ENCODE data around the gene NOB1. TPM values are rescaled to one million over a fixed set of nuclear protein-coding genes. Genes with fewer than 3 reads are reported as not detected.

NOB1 gene
- total RNA-seq, 4 donors from 2014 or later, result 37.4 to 50.3 (median 39.4) TPM

DNA sequence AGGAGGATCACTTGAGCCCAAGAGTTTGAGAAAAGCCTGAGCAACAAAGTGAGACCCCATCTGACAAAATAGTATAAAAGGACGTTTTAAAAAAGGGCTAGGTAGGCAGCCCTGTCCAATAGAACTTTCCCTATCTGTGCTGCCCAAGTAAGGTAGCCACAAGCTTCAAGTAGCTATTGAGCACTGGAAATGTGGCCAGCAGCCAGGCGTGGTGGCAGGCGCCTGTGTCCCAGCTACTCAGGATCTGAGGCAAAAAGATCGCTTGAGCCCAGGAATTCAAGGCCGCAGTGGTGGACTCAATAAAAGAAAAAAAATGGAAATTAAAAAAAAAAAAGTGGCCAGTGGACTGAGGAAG lies 26.8 kb downstream of the NOB1 start:
- no peak for ATAC-seq (ENCODE audit: low FRiP score)
- TF ChIP-seq, protein P1, sequence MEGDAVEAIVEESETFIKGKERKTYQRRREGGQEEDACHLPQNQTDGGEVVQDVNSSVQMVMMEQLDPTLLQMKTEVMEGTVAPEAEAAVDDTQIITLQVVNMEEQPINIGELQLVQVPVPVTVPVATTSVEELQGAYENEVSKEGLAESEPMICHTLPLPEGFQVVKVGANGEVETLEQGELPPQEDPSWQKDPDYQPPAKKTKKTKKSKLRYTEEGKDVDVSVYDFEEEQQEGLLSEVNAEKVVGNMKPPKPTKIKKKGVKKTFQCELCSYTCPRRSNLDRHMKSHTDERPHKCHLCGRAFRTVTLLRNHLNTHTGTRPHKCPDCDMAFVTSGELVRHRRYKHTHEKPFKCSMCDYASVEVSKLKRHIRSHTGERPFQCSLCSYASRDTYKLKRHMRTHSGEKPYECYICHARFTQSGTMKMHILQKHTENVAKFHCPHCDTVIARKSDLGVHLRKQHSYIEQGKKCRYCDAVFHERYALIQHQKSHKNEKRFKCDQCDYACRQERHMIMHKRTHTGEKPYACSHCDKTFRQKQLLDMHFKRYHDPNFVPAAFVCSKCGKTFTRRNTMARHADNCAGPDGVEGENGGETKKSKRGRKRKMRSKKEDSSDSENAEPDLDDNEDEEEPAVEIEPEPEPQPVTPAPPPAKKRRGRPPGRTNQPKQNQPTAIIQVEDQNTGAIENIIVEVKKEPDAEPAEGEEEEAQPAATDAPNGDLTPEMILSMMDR (IDR thresholded peaks at IDR 0.05), result no peak
- DNase-seq (ENCODE audit: low spot score), result no peak

- DNase-seq (ENCODE audit: low spot score) (peak; percentile 91), ATAC-seq (ENCODE audit: low FRiP score) (peak; percentile 96)
- TF ChIP-seq, protein P1 (IDR thresholded peaks at IDR 0.05), result no peak
Observed at GRCh38 chr16:69726313-69727060, 28.2 kb downstream of the NOB1 start, which contains the start of gene NQO1. TSS of gene NQO1 (minus strand) at chr16:69726560. CDS start at chr16:69726439, 121 bp downstream.

DNA sequence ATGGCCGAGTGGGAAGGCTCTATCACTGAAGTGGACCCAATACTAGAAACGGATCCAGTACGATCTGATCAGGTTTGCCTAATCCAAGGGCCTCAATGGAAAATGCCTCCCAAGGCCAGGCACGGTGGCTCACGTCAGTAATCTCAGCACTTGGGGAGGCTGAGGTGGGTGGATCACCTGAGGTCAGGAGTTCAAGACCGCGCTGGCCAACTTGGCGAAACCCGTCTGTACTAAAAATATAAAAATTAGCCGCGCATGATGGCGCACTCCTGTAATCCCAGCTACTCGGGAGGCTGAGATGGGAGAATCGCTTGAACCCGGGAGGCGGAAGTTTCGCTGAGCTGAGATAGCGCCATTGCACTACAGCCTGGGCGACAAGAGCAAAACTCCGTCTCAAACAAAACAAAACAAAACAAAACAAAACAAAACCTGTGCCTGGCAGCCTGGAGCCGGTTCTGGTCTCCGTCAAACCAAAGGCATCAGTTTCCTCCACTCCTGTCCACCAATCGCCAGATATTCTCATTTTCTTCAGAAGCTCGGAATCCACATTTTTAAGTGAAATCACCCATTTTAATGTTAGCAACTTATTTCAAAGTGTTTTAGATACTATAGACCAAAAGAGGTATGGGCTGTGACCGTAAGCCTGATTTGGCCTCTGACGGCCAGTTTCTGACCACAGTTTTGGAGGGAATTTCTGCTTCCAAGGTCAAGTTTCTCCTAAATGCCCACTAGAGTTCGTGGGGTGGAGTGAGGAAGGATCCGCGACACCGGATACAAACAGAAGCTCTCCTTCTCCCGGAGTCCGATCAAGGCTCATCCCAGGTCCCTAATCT lies 29.0 kb downstream of the NOB1 start:
- ATAC-seq (ENCODE audit: low FRiP score), result peak; percentile 12
- TF ChIP-seq, protein P1 (IDR thresholded peaks at IDR 0.05), result no peak
- DNase-seq (ENCODE audit: low spot score), result no peak

DNA sequence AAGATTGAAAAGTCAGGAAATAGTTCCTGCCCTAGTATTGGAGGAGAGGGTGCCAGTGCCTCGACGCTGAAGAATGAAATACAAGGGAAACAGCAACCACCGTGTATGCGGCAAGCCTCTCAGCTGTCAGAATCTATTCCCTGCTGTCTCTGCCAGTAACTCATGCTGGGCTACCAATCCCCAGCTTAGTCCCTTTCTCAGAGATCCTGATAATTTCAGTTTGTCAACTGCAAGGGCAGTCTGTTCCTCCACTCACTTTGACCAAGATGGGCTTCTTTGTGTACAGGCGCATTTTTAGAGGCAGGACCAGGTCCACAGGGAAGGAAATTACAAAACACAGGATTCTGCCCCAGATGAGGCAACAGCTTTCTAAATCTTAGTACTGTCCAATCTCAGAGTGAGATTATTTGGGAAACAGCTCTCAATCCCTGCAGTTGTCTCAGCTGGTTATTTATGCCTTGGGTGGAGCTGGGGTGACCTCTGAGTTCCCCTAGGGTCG lies 29.7 kb downstream of the NOB1 start:
- DNase-seq (ENCODE audit: low spot score) (no peak), ATAC-seq (ENCODE audit: low FRiP score) (no peak)
- TF ChIP-seq, protein P1 (IDR thresholded peaks at IDR 0.05), result no peak

DNA sequence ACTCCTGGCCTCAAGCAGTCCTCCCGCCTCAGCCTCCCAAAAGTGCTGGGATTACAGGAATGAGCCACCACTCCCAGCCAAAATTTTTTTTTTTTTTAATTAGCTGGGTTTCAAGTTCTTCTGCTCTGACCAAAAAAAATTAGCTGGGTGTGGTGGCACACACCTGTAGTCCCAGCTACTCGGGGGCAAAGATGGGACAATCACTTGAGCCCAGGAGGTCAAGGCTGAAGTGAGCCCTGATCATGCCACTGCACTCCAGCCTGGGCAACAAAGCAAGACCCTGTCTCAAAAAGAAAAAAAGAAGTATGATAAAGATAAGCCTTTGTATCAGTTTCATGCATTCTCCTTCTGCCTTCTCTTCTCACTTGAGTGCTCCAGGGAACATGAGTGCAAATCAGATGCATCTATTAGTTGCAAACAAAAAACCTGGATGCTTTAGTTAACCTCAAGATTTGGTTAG lies 30.3 kb downstream of the NOB1 start:
- TF ChIP-seq, protein P1 (IDR thresholded peaks at IDR 0.05), result no peak
- DNase-seq (ENCODE audit: low spot score) (no peak), ATAC-seq (ENCODE audit: low FRiP score) (no peak)

DNA sequence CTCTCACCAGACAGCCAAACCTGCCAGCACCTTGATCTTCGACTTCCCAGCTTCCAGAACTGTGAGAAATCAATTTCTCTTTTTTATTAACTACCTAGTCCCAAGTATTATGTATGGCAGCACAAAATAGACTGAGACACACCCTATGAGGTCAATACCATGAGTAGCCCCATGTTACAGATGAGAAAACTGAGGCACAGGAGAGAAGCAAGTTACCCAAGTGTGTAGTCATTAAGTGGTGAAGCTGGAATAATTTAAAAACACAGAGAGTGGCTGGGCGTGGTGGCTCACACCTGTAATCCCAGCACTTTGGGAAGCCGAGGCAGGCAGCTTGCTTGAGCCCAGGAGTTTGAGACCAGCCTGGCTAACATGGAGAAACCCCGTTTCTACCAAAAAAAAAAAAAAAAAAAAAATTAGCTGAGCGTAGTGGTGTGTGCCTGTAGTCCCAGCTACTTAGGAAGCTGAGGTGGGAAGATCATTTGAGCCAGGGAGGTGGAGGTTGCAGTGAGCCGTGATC lies 33.2 kb downstream of the NOB1 start:
- DNase-seq (ENCODE audit: low spot score) (no peak), ATAC-seq (ENCODE audit: low FRiP score) (no peak)
- TF ChIP-seq, protein P1 (IDR thresholded peaks at IDR 0.05), result no peak

Data from omental fat pad (tissue), 4 donors.